ENCODE results near the gene ZNF618.

DNA sequence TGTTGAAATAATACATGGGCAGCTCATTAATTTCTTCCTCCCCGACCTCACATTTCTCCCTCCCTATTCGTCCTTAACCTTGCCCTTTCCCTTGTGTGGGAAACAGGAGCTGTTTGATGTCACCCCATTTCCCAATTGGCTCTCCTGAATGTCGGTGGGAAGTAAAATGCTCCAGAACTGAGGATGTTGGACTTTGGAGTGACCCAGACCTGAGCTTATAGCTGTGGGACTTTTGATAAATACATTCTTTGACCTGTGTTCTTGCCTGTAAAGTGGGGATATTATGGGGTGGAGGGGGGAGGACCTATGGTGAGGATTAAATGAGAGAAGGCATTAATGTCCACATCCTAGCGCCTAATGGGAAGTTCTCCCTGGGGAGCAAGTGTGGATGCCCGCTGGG is 91.3 kb downstream of the ZNF618 start:
- TF ChIP-seq, protein P1, sequence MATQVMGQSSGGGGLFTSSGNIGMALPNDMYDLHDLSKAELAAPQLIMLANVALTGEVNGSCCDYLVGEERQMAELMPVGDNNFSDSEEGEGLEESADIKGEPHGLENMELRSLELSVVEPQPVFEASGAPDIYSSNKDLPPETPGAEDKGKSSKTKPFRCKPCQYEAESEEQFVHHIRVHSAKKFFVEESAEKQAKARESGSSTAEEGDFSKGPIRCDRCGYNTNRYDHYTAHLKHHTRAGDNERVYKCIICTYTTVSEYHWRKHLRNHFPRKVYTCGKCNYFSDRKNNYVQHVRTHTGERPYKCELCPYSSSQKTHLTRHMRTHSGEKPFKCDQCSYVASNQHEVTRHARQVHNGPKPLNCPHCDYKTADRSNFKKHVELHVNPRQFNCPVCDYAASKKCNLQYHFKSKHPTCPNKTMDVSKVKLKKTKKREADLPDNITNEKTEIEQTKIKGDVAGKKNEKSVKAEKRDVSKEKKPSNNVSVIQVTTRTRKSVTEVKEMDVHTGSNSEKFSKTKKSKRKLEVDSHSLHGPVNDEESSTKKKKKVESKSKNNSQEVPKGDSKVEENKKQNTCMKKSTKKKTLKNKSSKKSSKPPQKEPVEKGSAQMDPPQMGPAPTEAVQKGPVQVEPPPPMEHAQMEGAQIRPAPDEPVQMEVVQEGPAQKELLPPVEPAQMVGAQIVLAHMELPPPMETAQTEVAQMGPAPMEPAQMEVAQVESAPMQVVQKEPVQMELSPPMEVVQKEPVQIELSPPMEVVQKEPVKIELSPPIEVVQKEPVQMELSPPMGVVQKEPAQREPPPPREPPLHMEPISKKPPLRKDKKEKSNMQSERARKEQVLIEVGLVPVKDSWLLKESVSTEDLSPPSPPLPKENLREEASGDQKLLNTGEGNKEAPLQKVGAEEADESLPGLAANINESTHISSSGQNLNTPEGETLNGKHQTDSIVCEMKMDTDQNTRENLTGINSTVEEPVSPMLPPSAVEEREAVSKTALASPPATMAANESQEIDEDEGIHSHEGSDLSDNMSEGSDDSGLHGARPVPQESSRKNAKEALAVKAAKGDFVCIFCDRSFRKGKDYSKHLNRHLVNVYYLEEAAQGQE (IDR thresholded peaks at IDR 0.05; ENCODE audit: low read depth, low read length) = no peak
- TF ChIP-seq CTCF (IDR thresholded peaks at IDR 0.05) (no peak), USF2 (IDR thresholded peaks at IDR 0.05; ENCODE audit: borderline replicate concordance, low read depth, low read length) (no peak), EZH2phosphoT487 (IDR thresholded peaks at IDR 0.05; ENCODE audit: borderline replicate concordance, low read depth) (no peak), RFX5 (IDR thresholded peaks at IDR 0.05; ENCODE audit: low read length) (no peak), EP300 (IDR thresholded peaks at IDR 0.05; ENCODE audit: borderline replicate concordance in 1 of 2, low read depth in 1 of 2, low read length in 1 of 2) (no peak), POLR2AphosphoS5 (IDR thresholded peaks at IDR 0.05; ENCODE audit: low read depth, low read length) (no peak), GATA2 (CRISPR knock-in tag; IDR thresholded peaks at IDR 0.05) (no peak), PBX3 (IDR thresholded peaks at IDR 0.05) (no peak), YY1 (IDR thresholded peaks at IDR 0.05; ENCODE audit: low read depth) (no peak)
- TF ChIP-seq, protein P2, sequence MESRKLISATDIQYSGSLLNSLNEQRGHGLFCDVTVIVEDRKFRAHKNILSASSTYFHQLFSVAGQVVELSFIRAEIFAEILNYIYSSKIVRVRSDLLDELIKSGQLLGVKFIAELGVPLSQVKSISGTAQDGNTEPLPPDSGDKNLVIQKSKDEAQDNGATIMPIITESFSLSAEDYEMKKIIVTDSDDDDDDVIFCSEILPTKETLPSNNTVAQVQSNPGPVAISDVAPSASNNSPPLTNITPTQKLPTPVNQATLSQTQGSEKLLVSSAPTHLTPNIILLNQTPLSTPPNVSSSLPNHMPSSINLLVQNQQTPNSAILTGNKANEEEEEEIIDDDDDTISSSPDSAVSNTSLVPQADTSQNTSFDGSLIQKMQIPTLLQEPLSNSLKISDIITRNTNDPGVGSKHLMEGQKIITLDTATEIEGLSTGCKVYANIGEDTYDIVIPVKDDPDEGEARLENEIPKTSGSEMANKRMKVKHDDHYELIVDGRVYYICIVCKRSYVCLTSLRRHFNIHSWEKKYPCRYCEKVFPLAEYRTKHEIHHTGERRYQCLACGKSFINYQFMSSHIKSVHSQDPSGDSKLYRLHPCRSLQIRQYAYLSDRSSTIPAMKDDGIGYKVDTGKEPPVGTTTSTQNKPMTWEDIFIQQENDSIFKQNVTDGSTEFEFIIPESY (IDR thresholded peaks at IDR 0.05; ENCODE audit: borderline replicate concordance, low read depth) = no peak
- TF ChIP-seq, protein P3, sequence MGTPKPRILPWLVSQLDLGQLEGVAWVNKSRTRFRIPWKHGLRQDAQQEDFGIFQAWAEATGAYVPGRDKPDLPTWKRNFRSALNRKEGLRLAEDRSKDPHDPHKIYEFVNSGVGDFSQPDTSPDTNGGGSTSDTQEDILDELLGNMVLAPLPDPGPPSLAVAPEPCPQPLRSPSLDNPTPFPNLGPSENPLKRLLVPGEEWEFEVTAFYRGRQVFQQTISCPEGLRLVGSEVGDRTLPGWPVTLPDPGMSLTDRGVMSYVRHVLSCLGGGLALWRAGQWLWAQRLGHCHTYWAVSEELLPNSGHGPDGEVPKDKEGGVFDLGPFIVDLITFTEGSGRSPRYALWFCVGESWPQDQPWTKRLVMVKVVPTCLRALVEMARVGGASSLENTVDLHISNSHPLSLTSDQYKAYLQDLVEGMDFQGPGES (IDR thresholded peaks at IDR 0.05; ENCODE audit: low read depth, low read length) = no peak
